Endothelial cell of umbilical vein (primary cell): Measurements from ENCODE around the gene ZC3H14. TPM values are rescaled to one million over a fixed set of nuclear protein-coding genes. Genes with fewer than 3 reads are reported as not detected.

ENCODE experiments used
- BruUV-seq: library from RNA; stranded (reverse); fragments of 400-500 nt; replicated peaks from 2 replicates; lab custom pipeline; 2021; lab: Mats Ljungman, UMichigan
- CTCF ChIA-PET: fragments of 300-600, 350-600 bp; sonication (Branson Sonifier 250); formaldehyde crosslinking; loops from one replicate; lab custom pipeline; 2021; ENCODE audit warnings: antibody characterized with exemption, inconsistent platforms; lab: Charles Lee
- POLR2A ChIA-PET: fragments of 300-600, 350-600 bp; sonication (Branson Sonifier 250); formaldehyde crosslinking; loops from one replicate; lab custom pipeline; 2021; ENCODE audit warnings: antibody characterized with exemption, inconsistent platforms; lab: Charles Lee
- DNase-seq: peaks from one replicate; pipeline ENCODE4 v3.0.0-alpha.2; 2011; ENCODE audit warnings: low read depth, low spot score
- FAIRE-seq: peaks from 2 replicates; lab custom pipeline; 2011; peaks lifted over from hg19 to GRCh38; lab: Jason Lieb, UNC
- H2AFZ ChIP-seq: 2 replicates; pipeline ENCODE4 v1.6.0; 2012; ENCODE audit warnings: low read depth, low read length, control low read depth, inconsistent platforms
- H3K27ac ChIP-seq: 2 replicates; pipeline ENCODE4 v1.5.1; 2011; ENCODE audit warnings: low read depth, mild to moderate bottlenecking, control low read depth, low read length, moderate library complexity; ENCODE audit not compliant: insufficient read depth
- H3K27me3 ChIP-seq, 2 experiments: 2 replicates each; pipeline versions ENCODE4 v1.6.0 to v1.6.1; 2011; ENCODE audit warnings: low read length in 2 of 2, mixed read lengths in 1 of 2; ENCODE audit not compliant: control insufficient read depth in 2 of 2, insufficient read depth in 2 of 2
- H3K36me3 ChIP-seq, 2 experiments: 2 replicates in 1 of 2; 3 replicates in 1 of 2; pipeline ENCODE4 v1.5.1; 2011; ENCODE audit warnings: low read length in 2 of 2, mild to moderate bottlenecking in 1 of 2, moderate library complexity in 1 of 2; ENCODE audit not compliant: control insufficient read depth in 2 of 2, insufficient read depth in 2 of 2; ENCODE audit errors: extremely low read depth in 1 of 2
- H3K4me1 ChIP-seq: 3 replicates; pipeline ENCODE4 v1.5.1; 2011; ENCODE audit warnings: mild to moderate bottlenecking, low read length; ENCODE audit not compliant: control insufficient read depth, insufficient read depth; ENCODE audit errors: extremely low read depth
- H3K4me2 ChIP-seq: 2 replicates; pipeline ENCODE4 v1.6.1; 2011; ENCODE audit warnings: low read length, control low read depth, mixed read lengths; ENCODE audit not compliant: insufficient read depth
- H3K4me3 ChIP-seq, 3 experiments: fragments of 200-600 bp in 1 of 3; sonication (generic), shearing (Covaris generic) in 1 of 3; replicated peaks in 1 of 3; 2 replicates each; pipeline ENCODE4 v1.5.1; 2011 to 2016; ENCODE audit warnings: control low read depth in 3 of 3, low read length in 3 of 3, mild to moderate bottlenecking in 2 of 3, inconsistent platforms in 1 of 3, low read depth in 1 of 3, moderate library complexity in 1 of 3; ENCODE audit not compliant: insufficient read depth in 1 of 3
- H3K79me2 ChIP-seq: 2 replicates; pipeline ENCODE4 v1.6.0; 2012; ENCODE audit warnings: low read length, inconsistent platforms; ENCODE audit not compliant: control insufficient read depth, insufficient read depth
- H3K9ac ChIP-seq: replicated peaks from 2 replicates; pipeline ENCODE3; 2011; ENCODE audit warnings: low read length, control low read depth; ENCODE audit not compliant: insufficient read depth; ENCODE audit errors: extremely low read depth
- H3K9me1 ChIP-seq: replicated peaks from 3 replicates; pipeline ENCODE4 v1.6.0; 2011; ENCODE audit warnings: mild to moderate bottlenecking, low read length; ENCODE audit not compliant: control insufficient read depth, insufficient read depth; ENCODE audit errors: extremely low read depth
- H3K9me3 ChIP-seq: replicated peaks from 2 replicates; pipeline ENCODE4 v1.5.1; 2012; ENCODE audit warnings: low read length, inconsistent platforms; ENCODE audit not compliant: control insufficient read depth, insufficient read depth
- H4K20me1 ChIP-seq: replicated peaks from 2 replicates; pipeline ENCODE3; 2011; ENCODE audit warnings: mild to moderate bottlenecking, low read length; ENCODE audit not compliant: control insufficient read depth, insufficient read depth; ENCODE audit errors: extremely low read depth
- CTCF ChIP-seq, 2 donors: IDR thresholded peaks; 1 replicate in 1 of 2; 2 replicates in 1 of 2; pipeline ENCODE4 v1.5.1; 2011; ENCODE audit warnings: low read length in 2 of 2, mild to moderate bottlenecking in 2 of 2, moderate library complexity in 2 of 2, control low read depth in 1 of 2, inconsistent platforms in 1 of 2, low read depth in 1 of 2; ENCODE audit not compliant: insufficient read depth in 1 of 2; ENCODE audit errors: extremely low read depth in 1 of 2
- EZH2 ChIP-seq: IDR thresholded peaks from 2 replicates; pipeline ENCODE4 v1.6.1; 2012; ENCODE audit warnings: borderline replicate concordance, low read depth, mild to moderate bottlenecking, moderate library complexity, low read length, inconsistent platforms; ENCODE audit not compliant: severe bottlenecking
- FOS ChIP-seq: IDR thresholded peaks from 2 replicates; pipeline ENCODE4 v1.6.1; 2011; ENCODE audit warnings: mild to moderate bottlenecking, low read length, moderate library complexity, borderline replicate concordance; ENCODE audit not compliant: insufficient read depth
- GATA2 ChIP-seq: IDR thresholded peaks from 2 replicates; pipeline ENCODE4 v1.7.0; 2011; ENCODE audit warnings: low read depth, mild to moderate bottlenecking, moderate library complexity, mixed read lengths, low read length; ENCODE audit not compliant: insufficient read length, insufficient read depth
- JUN ChIP-seq: IDR thresholded peaks from 2 replicates; pipeline ENCODE4 v1.6.1; 2011; ENCODE audit warnings: borderline replicate concordance, low read depth; ENCODE audit not compliant: insufficient read length, insufficient read depth
- MYC ChIP-seq: IDR thresholded peaks from one replicate; pipeline ENCODE4 v1.6.1; 2011; ENCODE audit warnings: mild to moderate bottlenecking, low read depth, low read length
- POLR2A ChIP-seq: IDR thresholded peaks from 2 replicates; pipeline ENCODE4 v1.6.1; 2012; ENCODE audit warnings: low read depth, mild to moderate bottlenecking, control low read depth, low read length
- POLR2AphosphoS5 ChIP-seq: IDR thresholded peaks from 2 replicates; pipeline ENCODE4 v1.6.1; 2012; ENCODE audit warnings: low read depth, mild to moderate bottlenecking, control low read depth, low read length, moderate library complexity; ENCODE audit not compliant: insufficient read depth
- dilution Hi-C: fragments of 300-500 bp; cut with MboI; formaldehyde crosslinking; loops from one replicate; pipeline ENCODE4 v1.15.0; 2019; ENCODE audit warnings: low sequenced_read_pairs; ENCODE audit not compliant: extremely low pct_ligation_motif_present
- intact Hi-C: fragments of 100-400 bp; cut with micrococcal nuclease; formaldehyde crosslinking; loops from one replicate; pipeline ENCODE4 v1.10.0; 2022
- polyA plus RNA-seq, 4 experiments: library from polyadenylated mRNA; depleted of rRNA in 3 of 4; stranded (reverse) in 3 of 4; unstranded in 1 of 4; fragments of >200 nt; gene quantifications; 2 replicates each; pipeline versions ENCODE4 v1.2.1 to v1.2.3, GENCODE V29; 2011 to 2012; ENCODE audit warnings: missing spikeins in 1 of 4
- total RNA-seq: library from RNA; stranded (reverse); gene quantifications from 2 replicates; pipeline ENCODE4 v1.2.3, GENCODE V29; 2021

ZC3H14 gene
- total and polyA plus RNA-seq, 2 donors (not counting 3 experiments of a cell fraction or from before 2014, with no cell fraction given): 61.2 to 61.8 TPM

GRCh38 chr14:88667555-88668273 is 104.9 kb downstream of the ZC3H14 start:
- peak; percentile 89 for FAIRE-seq
- no TSS peak for BruUV-seq
- no peak overlapping the region for H2AFZ ChIP-seq

More at GRCh38 chr14:88667555-88668273, 104.9 kb downstream of the ZC3H14 start:
- DNase-seq: peak; percentile 64
- no peak overlapping the region for H3K27ac ChIP-seq
- H3K9me1 ChIP-seq: no peaks in the 10 kb centered on the region
- H3K9ac ChIP-seq: no peak overlapping the region
- no peaks in the 10 kb centered on the region for H3K9me3 ChIP-seq
- dilution Hi-C loops (no loop called here), intact Hi-C loops (loop anchor here (1.0 to 10.0 kb wide), 5 partner anchors 126 to 1247 kb away; no protein-coding TSS in a partner anchor)
- ChIA-PET CTCF (interaction anchor here (0.6 to 5.2 kb wide), 43 partner anchors 10 to 1568 kb away, joined by 3 to 64 read pairs (median 4); partner anchors contain the start of genes EML5 and TTC8), POLR2A (no interaction called here)
- no peak overlapping the region for H3K4me3 ChIP-seq
- TF ChIP-seq EZH2: no peak
- TF ChIP-seq POLR2A: no peak
- TF ChIP-seq GATA2: no peak
- TF ChIP-seq MYC: no peak
- no peak for TF ChIP-seq JUN
- no peak for TF ChIP-seq POLR2AphosphoS5
- TF ChIP-seq CTCF (IDR thresholded peaks at IDR 0.05; ENCODE audit: extremely low read depth in 1 of 2, insufficient read depth in 1 of 2, low read depth in 1 of 2, low read length in 2 of 2): peak; percentile 79 to 84
- TF ChIP-seq FOS: no peak
- H3K4me1 ChIP-seq: no peaks in the 10 kb centered on the region
- H3K79me2 ChIP-seq: no peaks in the 10 kb centered on the region
- H3K4me2 ChIP-seq: no peak overlapping the region
- no peaks in the 10 kb centered on the region for H3K36me3 ChIP-seq
- no peaks in the 10 kb centered on the region for H4K20me1 ChIP-seq
- peaks cover 0 to 3% of the 10 kb centered on the region in 2 experiments for H3K27me3 ChIP-seq
